Measurements from ENCODE around the gene KIF22.

The KIF22 gene

GRCh38 chr16:29841631-29842030 lies 51.1 kb downstream of the KIF22 start:
- DNase-seq (ENCODE audit: low spot score) = no peak

- DNase-seq (ENCODE audit: low spot score) = no peak
Observed at GRCh38 chr16:29842732-29843346, 52.3 kb downstream of the KIF22 start.

DNA sequence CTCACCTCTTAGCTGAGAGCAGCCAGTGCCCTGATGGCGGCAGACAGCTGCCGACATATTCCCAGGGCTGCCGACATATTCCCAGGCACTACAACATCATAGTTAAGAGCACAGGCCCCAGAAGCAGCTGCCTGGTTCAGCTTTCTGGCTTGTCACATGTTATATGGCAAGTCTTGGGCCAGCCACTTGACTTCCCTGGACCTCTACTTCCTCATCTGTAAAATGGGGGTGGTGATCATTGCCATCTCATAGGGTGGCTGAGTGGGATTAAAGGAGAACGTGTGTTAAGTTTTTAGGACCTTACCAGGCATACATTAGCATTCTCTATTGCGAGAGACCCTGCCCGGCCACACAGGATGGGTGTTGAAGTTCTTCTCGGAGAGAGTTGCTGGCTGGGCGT lies 53.4 kb downstream of the KIF22 start:
- DNase-seq (ENCODE audit: low spot score) = no peak

GRCh38 chr16:29844575-29845331 lies 54.2 kb downstream of the KIF22 start:
- no peak for DNase-seq (ENCODE audit: low spot score)

DNA sequence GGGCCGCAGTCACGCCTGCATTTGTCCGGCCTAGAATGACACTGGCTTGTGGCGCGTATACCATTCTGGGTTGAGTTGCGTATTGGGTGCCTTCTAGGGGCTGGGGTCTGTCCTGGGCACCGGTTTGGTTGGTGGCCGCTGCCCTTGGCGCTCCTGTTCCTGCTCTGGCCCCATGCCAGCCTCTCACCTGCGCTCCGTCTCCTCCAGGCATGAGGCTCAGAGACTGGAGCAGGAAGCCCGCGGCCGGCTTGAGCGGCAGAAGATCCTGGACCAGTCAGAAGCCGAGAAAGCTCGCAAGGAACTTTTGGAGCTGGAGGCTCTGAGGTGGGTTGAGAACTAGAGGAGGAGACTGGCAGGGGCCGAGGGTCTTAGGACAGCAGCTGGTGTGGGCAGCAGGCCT lies 55.1 kb downstream of the KIF22 start:
- no peak for DNase-seq (ENCODE audit: low spot score)

DNA sequence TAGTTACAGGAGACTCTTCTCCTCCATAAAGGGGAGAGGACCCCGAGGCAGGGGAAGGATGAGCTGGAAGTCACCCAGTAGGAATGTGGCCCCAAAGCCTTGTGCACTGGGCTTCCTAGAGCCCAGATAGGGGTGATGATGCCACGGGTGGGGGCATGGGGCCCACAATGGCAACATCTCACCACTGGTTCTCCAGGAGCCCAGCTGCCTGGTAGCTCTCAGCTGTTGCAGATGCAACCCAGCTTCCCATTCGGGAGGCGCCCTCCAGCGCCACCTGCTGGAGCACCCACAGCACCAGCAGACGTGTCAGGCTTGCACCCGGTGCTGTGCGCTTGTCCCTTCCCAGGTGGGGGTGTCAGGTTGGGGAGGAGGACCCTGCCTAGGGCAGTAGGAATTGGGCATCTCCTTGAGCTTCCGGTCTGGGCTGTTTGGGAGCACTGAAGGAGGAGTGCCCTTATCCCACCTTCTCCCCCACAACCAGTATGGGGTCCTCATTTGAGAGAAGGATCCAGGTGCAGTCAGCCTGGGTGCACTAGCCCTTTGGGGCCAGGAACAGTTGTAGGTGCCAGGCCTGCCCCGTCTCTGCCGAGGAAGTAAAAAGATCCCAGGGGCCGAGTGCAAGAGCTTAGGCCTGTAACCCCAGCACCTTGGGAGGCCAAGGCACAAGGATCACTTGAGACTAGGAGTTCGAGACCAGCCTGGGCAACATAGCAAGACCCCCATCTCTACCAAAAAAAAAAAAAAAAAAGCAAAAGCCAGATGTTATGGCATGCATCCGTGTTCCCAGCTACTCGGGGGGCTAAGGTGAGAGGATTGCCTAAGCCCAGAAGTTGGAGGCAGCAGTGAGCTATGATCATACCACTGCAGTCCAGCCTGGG lies 58.1 kb downstream of the KIF22 start:
- DNase-seq (ENCODE audit: low spot score) = peak; percentile 76

GRCh38 chr16:29849505-29849904 lies 59.0 kb downstream of the KIF22 start:
- DNase-seq (ENCODE audit: low spot score) = no peak

GRCh38 chr16:29850998-29851397 lies 60.4 kb downstream of the KIF22 start:
- DNase-seq (ENCODE audit: low spot score) = no peak

DNA sequence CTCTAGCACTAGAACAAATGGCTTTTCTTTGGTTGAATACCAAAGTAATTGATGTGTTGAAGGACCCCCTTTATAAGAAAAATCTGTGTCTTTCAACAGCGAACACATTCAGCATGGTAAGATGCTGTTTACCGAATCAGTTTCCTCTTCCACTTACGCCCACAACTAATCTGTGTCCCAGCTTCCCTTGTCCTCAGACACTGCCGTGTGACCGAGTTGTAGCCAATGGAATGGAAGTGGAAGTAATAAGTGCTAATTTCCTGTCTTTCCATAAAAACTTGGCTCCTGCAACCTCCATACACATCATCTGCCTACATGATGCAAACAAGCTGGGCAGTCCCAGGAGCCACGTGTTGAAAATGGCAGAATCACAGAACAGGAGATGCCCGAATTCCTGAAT lies 62.1 kb downstream of the KIF22 start:
- DNase-seq (ENCODE audit: low spot score) = no peak

DNA sequence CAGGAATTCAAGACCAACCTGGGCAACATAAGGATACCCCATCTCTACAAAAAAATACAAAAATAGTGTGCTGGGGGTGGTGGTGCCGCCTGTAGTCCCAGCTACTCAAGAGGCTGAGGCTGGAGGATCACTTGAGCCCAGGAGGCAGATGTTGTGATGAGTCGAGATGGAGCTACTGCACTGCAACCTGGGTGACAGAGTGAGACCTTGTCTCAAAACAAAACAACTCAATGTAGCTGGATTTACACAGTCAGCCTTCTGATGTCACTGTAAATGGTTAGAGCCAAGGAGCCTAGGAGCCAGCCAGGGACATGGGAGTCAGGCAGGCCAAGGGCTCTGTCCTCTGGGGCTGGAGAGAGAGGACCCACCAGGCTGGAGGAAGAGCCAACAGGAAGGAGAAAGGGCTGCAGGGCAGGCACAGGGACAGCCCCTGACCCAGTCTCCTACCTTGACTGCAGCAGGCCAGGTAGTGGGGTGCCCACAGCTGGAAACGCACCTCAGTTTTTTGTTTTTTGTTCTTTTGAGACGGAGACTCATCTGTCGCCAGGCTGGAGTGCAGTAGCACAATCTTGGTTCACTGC lies 64.1 kb downstream of the KIF22 start:
- no peak for DNase-seq (ENCODE audit: low spot score)
